ENCODE data around the gene RASL12. TPM values are rescaled to one million over a fixed set of nuclear protein-coding genes. Genes with fewer than 3 reads are reported as not detected.

RASL12 gene
- total RNA-seq, 2 experiments from 2014 or later = not detected

- CTCF ChIA-PET = interaction anchor here (0.6 to 1.1 kb wide), 4 partner anchors 12 to 155 kb away, joined by 3 to 5 read pairs (median 4); partner anchors contain the start of gene ANKDD1A
- no peaks in the 10 kb centered on the region for H3K36me3 Mint-ChIP-seq (ENCODE audit: low read depth)
- POLR2A ChIA-PET = no interaction called here
- no peak overlapping the region for H3K4me3 Mint-ChIP-seq
- H3K4me1 Mint-ChIP-seq = peaks cover 3% of the 10 kb centered on the region
- no peaks in the 10 kb centered on the region for H3K9me3 Mint-ChIP-seq
- DNase-seq = no peak
- no peak overlapping the region for H3K27ac Mint-ChIP-seq
- peaks cover 43% of the 10 kb centered on the region for H3K27me3 Mint-ChIP-seq
Measured at GRCh38 chr15:65066635-65067316, 1.0 kb downstream of the RASL12 start.

GRCh38 chr15:65066001-65066634 is 1.7 kb downstream of the RASL12 start:
- ChIA-PET POLR2A (no interaction called here), CTCF (interaction anchor here (0.6 to 0.9 kb wide), 2 partner anchors 27 to 154 kb away, joined by 5 read pairs; partner anchors contain the start of gene ANKDD1A)
- H3K27ac Mint-ChIP-seq = no peak overlapping the region
- H3K4me3 Mint-ChIP-seq = no peak overlapping the region
- H3K36me3 Mint-ChIP-seq (ENCODE audit: low read depth) = no peaks in the 10 kb centered on the region
- peaks cover 43% of the 10 kb centered on the region for H3K27me3 Mint-ChIP-seq
- DNase-seq = no peak
- H3K9me3 Mint-ChIP-seq = no peaks in the 10 kb centered on the region
- H3K4me1 Mint-ChIP-seq = peaks cover 3% of the 10 kb centered on the region

GRCh38 chr15:65062726-65063125 is 5.1 kb downstream of the RASL12 start:
- no peaks in the 10 kb centered on the region for H3K36me3 Mint-ChIP-seq (ENCODE audit: low read depth)
- CTCF ChIA-PET = interaction anchor here (0.5 to 2.1 kb wide), 5 partner anchors 10 to 1082 kb away, joined by 3 to 4 read pairs (median 3); no protein-coding TSS in a partner anchor
- H3K9me3 Mint-ChIP-seq = no peaks in the 10 kb centered on the region
- POLR2A ChIA-PET = no interaction called here
- H3K4me3 Mint-ChIP-seq = no peak overlapping the region
- H3K27me3 Mint-ChIP-seq = peaks cover 22% of the 10 kb centered on the region
- no peak overlapping the region for H3K27ac Mint-ChIP-seq
- peaks cover 3% of the 10 kb centered on the region for H3K4me1 Mint-ChIP-seq
- no peak for DNase-seq

- H3K27me3 Mint-ChIP-seq = peaks cover 18% of the 10 kb centered on the region
- H3K36me3 Mint-ChIP-seq (ENCODE audit: low read depth) = no peaks in the 10 kb centered on the region
- H3K27ac Mint-ChIP-seq = no peak overlapping the region
- DNase-seq = no peak
- CTCF ChIA-PET = interaction anchor here (0.8 to 2.1 kb wide), 6 partner anchors 10 to 25 kb away, joined by 3 to 4 read pairs (median 3); no protein-coding TSS in a partner anchor
- H3K9me3 Mint-ChIP-seq = no peaks in the 10 kb centered on the region
- H3K4me3 Mint-ChIP-seq = no peak overlapping the region
- POLR2A ChIA-PET = no interaction called here
- H3K4me1 Mint-ChIP-seq = peaks cover under 1% of the 10 kb centered on the region
Measured at GRCh38 chr15:65062061-65062460, 5.7 kb downstream of the RASL12 start.

- no peak overlapping the region for H3K4me3 Mint-ChIP-seq
- H3K27ac Mint-ChIP-seq = no peak overlapping the region
- DNase-seq = no peak
- POLR2A ChIA-PET = no interaction called here
- peaks cover 7% of the 10 kb centered on the region for H3K27me3 Mint-ChIP-seq
- no peaks in the 10 kb centered on the region for H3K9me3 Mint-ChIP-seq
- H3K4me1 Mint-ChIP-seq = peaks cover 3% of the 10 kb centered on the region
- CTCF ChIA-PET = interaction anchor here (1.3 kb wide), 1 partner anchor 12 kb away, joined by 3 read pairs; no protein-coding TSS in a partner anchor
- H3K36me3 Mint-ChIP-seq (ENCODE audit: low read depth) = no peaks in the 10 kb centered on the region
Measured at GRCh38 chr15:65060641-65061397, 7.0 kb downstream of the RASL12 start.

GRCh38 chr15:65059931-65060596 is 7.7 kb downstream of the RASL12 start:
- H3K4me3 Mint-ChIP-seq = no peak overlapping the region
- H3K4me1 Mint-ChIP-seq = peaks cover 10% of the 10 kb centered on the region
- DNase-seq = no peak
- H3K36me3 Mint-ChIP-seq (ENCODE audit: low read depth) = no peaks in the 10 kb centered on the region
- CTCF ChIA-PET = interaction anchor here (0.7 to 1.1 kb wide), 3 partner anchors 45 to 725 kb away, joined by 3 read pairs; no protein-coding TSS in a partner anchor
- H3K9me3 Mint-ChIP-seq = no peaks in the 10 kb centered on the region
- H3K27ac Mint-ChIP-seq = no peak overlapping the region
- H3K27me3 Mint-ChIP-seq = no peaks in the 10 kb centered on the region
- POLR2A ChIA-PET = no interaction called here

- Mint-ChIP-seq H3K36me3 (ENCODE audit: low read depth) (no peaks in the 10 kb centered on the region), H3K27ac (no peak overlapping the region), H3K4me3 (no peak overlapping the region), H3K27me3 (no peaks in the 10 kb centered on the region), H3K4me1 (peaks cover 12% of the 10 kb centered on the region), H3K9me3 (no peaks in the 10 kb centered on the region)
- ChIA-PET CTCF (interaction anchor here (0.7 to 1.1 kb wide), 4 partner anchors 10 to 725 kb away, joined by 3 read pairs; no protein-coding TSS in a partner anchor), POLR2A (no interaction called here)
- no peak for DNase-seq
Measured at GRCh38 chr15:65059369-65059750, 8.4 kb downstream of the RASL12 start.

- CTCF ChIA-PET = interaction anchor here (0.5 to 0.9 kb wide), 2 partner anchors 11 to 61 kb away, joined by 3 read pairs; no protein-coding TSS in a partner anchor
- Mint-ChIP-seq H3K36me3 (ENCODE audit: low read depth) (no peaks in the 10 kb centered on the region), H3K4me1 (peaks cover 14% of the 10 kb centered on the region)
Measured at GRCh38 chr15:65058394-65059368, 9.1 kb downstream of the RASL12 start.

GRCh38 chr15:65057549-65057940 is 10.2 kb downstream of the RASL12 start:
- H3K27me3 Mint-ChIP-seq = no peaks in the 10 kb centered on the region
- no peak overlapping the region for H3K4me3 Mint-ChIP-seq
- ChIA-PET CTCF (no interaction called here), POLR2A (no interaction called here)
- no peaks in the 10 kb centered on the region for H3K9me3 Mint-ChIP-seq
- no peak for DNase-seq
- no peaks in the 10 kb centered on the region for H3K36me3 Mint-ChIP-seq (ENCODE audit: low read depth)
- no peak overlapping the region for H3K27ac Mint-ChIP-seq
- H3K4me1 Mint-ChIP-seq = peaks cover 14% of the 10 kb centered on the region

More at GRCh38 chr15:65058394-65059368, 9.1 kb downstream of the RASL12 start:
- POLR2A ChIA-PET = no interaction called here
- H3K27ac Mint-ChIP-seq = no peak overlapping the region
- no peaks in the 10 kb centered on the region for H3K27me3 Mint-ChIP-seq
- no peaks in the 10 kb centered on the region for H3K9me3 Mint-ChIP-seq
- no peak for DNase-seq
- H3K4me3 Mint-ChIP-seq = no peak overlapping the region

GRCh38 chr15:65056868-65057548 is 10.8 kb downstream of the RASL12 start:
- no peaks in the 10 kb centered on the region for H3K9me3 Mint-ChIP-seq
- H3K4me3 Mint-ChIP-seq = no peak overlapping the region
- peaks cover 14% of the 10 kb centered on the region for H3K4me1 Mint-ChIP-seq
- no peak for DNase-seq
- H3K27ac Mint-ChIP-seq = no peak overlapping the region
- ChIA-PET CTCF (interaction anchor here (0.9 to 2.6 kb wide), 4 partner anchors 15 to 243 kb away, joined by 3 to 12 read pairs (median 4); no protein-coding TSS in a partner anchor), POLR2A (no interaction called here)
- H3K36me3 Mint-ChIP-seq (ENCODE audit: low read depth) = no peaks in the 10 kb centered on the region
- no peaks in the 10 kb centered on the region for H3K27me3 Mint-ChIP-seq

GRCh38 chr15:65056106-65056505 is 11.7 kb downstream of the RASL12 start:
- H3K4me1 Mint-ChIP-seq = peaks cover 14% of the 10 kb centered on the region
- H3K9me3 Mint-ChIP-seq = no peaks in the 10 kb centered on the region
- ChIA-PET CTCF (interaction anchor here (0.9 to 2.6 kb wide), 7 partner anchors 8 to 329 kb away, joined by 3 to 12 read pairs (median 4); no protein-coding TSS in a partner anchor), POLR2A (interaction anchor here (0.6 kb wide), 1 partner anchor 249 kb away, joined by 3 read pairs; the partner anchor contains the start of gene RNU5B-1)
- H3K27ac Mint-ChIP-seq = no peak overlapping the region
- no peaks in the 10 kb centered on the region for H3K36me3 Mint-ChIP-seq (ENCODE audit: low read depth)
- no peak overlapping the region for H3K4me3 Mint-ChIP-seq
- DNase-seq = no peak
- H3K27me3 Mint-ChIP-seq = no peaks in the 10 kb centered on the region
